GM18867 (cell line): ENCODE data around the gene TNFRSF4.
A peak's percentile ranks its signal among the peaks of the same experiment; 100 is the strongest.
"Not testable (repeated sequence)": the region's sequence is repeated elsewhere in the genome, so short reads cannot be mapped to it uniquely, and the experiment has no call there.

Source experiments
- ATAC-seq: cut with Tn5 transposase; IDR thresholded peaks from one replicate; pipeline ENCODE4 v1.9.1; 2021; ENCODE audit warnings: mild to moderate bottlenecking, moderate library complexity; ENCODE audit not compliant: unreplicated experiment

Gene TNFRSF4

GRCh38 chr1:1213345-1214265, at the start of gene TNFRSF4:
Gene TNFRSF4, minus strand, starts transcription at chr1:1214153. Its CDS starts 26 bp downstream, at chr1:1214127.
- no peak for ATAC-seq

- ATAC-seq = no peak
Observed at GRCh38 chr1:1262758-1263157, 48.8 kb upstream of the TNFRSF4 start.

- no peak for ATAC-seq
Observed at GRCh38 chr1:1262071-1262470, 48.1 kb upstream of the TNFRSF4 start.

GRCh38 chr1:1260843-1261560, 47.0 kb upstream of the TNFRSF4 start:
- ATAC-seq = no peak

GRCh38 chr1:1259951-1260600, 46.1 kb upstream of the TNFRSF4 start:
- ATAC-seq = no peak

GRCh38 chr1:1259540-1259939, 45.6 kb upstream of the TNFRSF4 start:
- ATAC-seq = no peak

GRCh38 chr1:1259119-1259488, 45.2 kb upstream of the TNFRSF4 start:
- ATAC-seq = no peak

GRCh38 chr1:1256956-1257871, 43.3 kb upstream of the TNFRSF4 start:
- ATAC-seq = no peak

GRCh38 chr1:1255611-1256010, 41.7 kb upstream of the TNFRSF4 start:
- no peak for ATAC-seq

- ATAC-seq = no peak
Observed at GRCh38 chr1:1255078-1255477, 41.1 kb upstream of the TNFRSF4 start.

GRCh38 chr1:1254667-1254998, 40.7 kb upstream of the TNFRSF4 start:
- ATAC-seq = no peak

GRCh38 chr1:1253972-1254666, 40.2 kb upstream of the TNFRSF4 start:
- no peak for ATAC-seq

GRCh38 chr1:1253314-1253713, 39.4 kb upstream of the TNFRSF4 start:
- ATAC-seq = no peak

- ATAC-seq = peak; percentile 70
Observed at GRCh38 chr1:1250786-1251284, 36.9 kb upstream of the TNFRSF4 start.

GRCh38 chr1:1248009-1248913, 34.3 kb upstream of the TNFRSF4 start:
- not testable (repeated sequence) for ATAC-seq

GRCh38 chr1:1247341-1247913, 33.5 kb upstream of the TNFRSF4 start:
- ATAC-seq = no peak

- no peak for ATAC-seq
Observed at GRCh38 chr1:1246577-1247340, 32.8 kb upstream of the TNFRSF4 start, which contains the start of gene C1QTNF12. Gene C1QTNF12, minus strand, starts transcription at chr1:1246722. Its CDS starts 32 bp downstream, at chr1:1246690.
